HL-60 (cell line): ENCODE data around the gene ENTPD2.

ENCODE experiments used
- TF ChIP-seq, protein P1 (sequence below): IDR thresholded peaks from one replicate; pipeline ENCODE4 v1.5.1; 2011; ENCODE audit warnings: low read length, control low read depth, inconsistent platforms; ENCODE audit not compliant: insufficient read depth
- TF ChIP-seq, protein P2 (sequence below): IDR thresholded peaks from 2 replicates; pipeline ENCODE4 v1.6.1; 2012; ENCODE audit warnings: low read depth; ENCODE audit not compliant: insufficient replicate concordance

DNA sequence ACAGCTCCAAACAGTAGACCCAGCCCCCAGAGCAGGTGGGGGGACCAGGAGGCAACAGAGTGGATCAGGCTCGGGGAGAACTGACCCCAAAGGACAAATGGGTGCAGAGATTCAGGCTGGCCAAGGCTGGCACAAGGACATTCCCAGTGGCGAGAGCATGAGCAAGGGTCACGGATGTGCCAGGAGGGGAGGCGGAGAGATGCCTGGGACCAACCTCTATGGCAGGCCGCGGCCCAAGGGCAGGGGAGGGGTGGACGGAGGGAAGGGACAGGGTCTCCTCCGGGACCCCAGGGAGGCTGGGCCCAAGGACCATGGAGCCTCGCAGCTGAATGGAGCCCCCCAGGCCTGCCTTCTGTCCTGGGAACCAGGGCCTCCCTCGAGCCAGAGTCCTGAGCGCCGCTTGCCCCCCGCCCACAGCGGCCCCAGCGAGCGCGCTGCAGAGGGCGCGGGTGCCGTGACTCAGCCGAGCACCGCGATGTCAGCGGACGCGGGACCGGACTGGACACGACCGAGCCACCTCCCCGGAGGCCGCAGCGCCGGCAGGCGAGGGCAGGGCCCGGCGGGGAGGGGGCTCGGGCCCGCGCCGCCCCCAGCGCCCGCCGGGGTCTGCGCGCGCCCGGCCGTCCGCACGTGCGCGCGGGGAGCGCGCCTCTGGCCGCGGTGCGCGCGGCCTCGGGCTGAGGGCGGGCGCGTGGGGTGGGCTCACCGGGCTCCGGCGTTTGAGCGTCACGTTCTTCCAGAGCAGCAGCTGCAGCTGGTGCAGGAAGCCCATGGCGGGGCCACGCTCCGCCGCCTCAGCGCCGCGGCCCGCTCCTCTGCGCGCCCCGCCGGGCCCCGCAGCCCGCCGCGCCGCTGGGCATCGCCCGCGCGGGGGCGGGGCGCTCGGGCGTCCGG, 26.2 kb downstream of the ENTPD2 start, which contains the start of gene ABCA2:
- TF ChIP-seq, protein P1, sequence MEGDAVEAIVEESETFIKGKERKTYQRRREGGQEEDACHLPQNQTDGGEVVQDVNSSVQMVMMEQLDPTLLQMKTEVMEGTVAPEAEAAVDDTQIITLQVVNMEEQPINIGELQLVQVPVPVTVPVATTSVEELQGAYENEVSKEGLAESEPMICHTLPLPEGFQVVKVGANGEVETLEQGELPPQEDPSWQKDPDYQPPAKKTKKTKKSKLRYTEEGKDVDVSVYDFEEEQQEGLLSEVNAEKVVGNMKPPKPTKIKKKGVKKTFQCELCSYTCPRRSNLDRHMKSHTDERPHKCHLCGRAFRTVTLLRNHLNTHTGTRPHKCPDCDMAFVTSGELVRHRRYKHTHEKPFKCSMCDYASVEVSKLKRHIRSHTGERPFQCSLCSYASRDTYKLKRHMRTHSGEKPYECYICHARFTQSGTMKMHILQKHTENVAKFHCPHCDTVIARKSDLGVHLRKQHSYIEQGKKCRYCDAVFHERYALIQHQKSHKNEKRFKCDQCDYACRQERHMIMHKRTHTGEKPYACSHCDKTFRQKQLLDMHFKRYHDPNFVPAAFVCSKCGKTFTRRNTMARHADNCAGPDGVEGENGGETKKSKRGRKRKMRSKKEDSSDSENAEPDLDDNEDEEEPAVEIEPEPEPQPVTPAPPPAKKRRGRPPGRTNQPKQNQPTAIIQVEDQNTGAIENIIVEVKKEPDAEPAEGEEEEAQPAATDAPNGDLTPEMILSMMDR = no peak
- TF ChIP-seq, protein P2, sequence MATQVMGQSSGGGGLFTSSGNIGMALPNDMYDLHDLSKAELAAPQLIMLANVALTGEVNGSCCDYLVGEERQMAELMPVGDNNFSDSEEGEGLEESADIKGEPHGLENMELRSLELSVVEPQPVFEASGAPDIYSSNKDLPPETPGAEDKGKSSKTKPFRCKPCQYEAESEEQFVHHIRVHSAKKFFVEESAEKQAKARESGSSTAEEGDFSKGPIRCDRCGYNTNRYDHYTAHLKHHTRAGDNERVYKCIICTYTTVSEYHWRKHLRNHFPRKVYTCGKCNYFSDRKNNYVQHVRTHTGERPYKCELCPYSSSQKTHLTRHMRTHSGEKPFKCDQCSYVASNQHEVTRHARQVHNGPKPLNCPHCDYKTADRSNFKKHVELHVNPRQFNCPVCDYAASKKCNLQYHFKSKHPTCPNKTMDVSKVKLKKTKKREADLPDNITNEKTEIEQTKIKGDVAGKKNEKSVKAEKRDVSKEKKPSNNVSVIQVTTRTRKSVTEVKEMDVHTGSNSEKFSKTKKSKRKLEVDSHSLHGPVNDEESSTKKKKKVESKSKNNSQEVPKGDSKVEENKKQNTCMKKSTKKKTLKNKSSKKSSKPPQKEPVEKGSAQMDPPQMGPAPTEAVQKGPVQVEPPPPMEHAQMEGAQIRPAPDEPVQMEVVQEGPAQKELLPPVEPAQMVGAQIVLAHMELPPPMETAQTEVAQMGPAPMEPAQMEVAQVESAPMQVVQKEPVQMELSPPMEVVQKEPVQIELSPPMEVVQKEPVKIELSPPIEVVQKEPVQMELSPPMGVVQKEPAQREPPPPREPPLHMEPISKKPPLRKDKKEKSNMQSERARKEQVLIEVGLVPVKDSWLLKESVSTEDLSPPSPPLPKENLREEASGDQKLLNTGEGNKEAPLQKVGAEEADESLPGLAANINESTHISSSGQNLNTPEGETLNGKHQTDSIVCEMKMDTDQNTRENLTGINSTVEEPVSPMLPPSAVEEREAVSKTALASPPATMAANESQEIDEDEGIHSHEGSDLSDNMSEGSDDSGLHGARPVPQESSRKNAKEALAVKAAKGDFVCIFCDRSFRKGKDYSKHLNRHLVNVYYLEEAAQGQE = no peak
